NCI-H1105 treated with DMSO at 0.1 percent for 48 hours (cell line): ENCODE results near the gene LYSMD4.
"Not testable (repeated sequence)": the region's sequence is repeated elsewhere in the genome, so short reads cannot be mapped to it uniquely, and the experiment has no call there.

Experiments used
- DNase-seq: peaks from one replicate; lab custom pipeline; 2025; lab: John Stamatoyannopoulos, UW

LYSMD4 gene

DNA sequence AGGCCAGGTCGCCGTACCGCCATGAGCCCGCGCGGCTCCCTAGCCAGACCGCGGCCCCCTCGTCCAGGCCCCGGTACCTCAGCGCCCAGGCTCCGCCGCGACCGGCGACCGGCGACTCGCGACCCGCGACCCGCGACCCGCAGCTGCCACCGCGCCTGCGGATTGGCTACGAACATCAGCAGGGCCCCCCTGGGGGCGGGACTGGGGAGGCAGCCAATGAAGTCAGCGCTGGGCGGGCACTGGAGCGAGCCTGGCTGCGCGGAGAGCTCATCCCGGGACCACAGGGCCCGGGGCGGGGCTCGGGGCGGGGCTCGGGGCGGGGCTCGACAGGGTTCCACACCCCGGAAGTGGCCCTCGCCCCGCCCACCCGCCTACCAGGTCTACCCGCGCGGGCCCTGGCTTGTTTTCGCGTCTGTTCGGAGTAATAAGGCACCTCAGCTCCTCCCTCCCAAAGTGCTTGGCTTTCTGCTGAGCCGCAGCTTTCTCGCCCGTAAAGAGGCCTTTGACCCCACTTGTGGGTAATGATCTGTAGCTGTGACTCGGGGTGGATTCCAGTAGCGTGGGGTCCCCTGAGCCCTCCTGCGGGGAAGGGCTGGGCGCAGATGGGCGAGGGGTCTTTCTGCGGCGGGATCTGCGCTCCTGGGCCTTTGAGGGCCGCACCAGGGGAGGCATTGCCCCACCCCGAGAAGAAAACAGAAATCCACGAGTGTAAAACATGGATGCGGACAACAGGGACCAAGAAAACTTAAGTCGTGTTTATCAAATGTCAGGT lies at the start of gene LYSMD4:
Gene LYSMD4 (minus strand): TSS at position 170 of the 772 bp plus-strand sequence. CDS start 1,438 bp downstream, outside the sequence.
- DNase-seq = peak; percentile 96

DNA sequence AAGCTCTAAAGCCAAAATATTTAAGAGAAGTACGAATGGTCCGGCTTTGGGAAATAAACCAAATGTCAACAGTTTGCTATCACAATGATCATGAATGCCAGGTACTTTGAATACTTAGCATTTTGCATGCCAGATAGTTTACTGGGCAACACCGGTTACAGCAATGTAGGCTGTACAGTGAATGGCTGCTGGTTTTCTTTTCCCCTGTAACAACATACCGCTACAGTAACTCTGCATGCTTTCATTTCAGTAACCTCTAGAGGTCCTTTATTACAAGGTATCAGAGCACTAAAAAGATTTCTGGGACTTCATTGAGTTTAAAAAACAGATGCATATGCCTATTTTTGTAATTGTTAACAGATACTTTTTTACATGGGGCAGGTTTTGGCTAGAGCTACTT lies 48.8 kb upstream of the LYSMD4 start:
- DNase-seq = not testable (repeated sequence)

DNA sequence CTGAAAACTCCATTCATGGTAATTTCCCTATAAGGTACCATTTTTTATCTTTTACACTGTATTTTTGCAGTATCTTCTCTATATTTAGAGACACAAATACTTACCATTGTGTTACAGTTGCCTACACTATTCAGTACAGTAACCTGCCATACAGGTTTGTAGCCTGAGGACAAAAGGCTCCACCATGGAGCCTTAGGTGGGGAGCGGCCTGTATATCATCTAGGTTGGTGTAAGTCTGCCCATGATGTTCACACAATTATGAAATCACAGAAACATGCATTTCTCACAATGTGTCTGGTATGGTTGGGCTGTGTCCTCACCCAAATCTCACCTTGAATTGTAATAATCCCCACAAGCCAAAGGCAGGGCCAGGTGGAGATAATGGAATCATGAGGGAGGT lies 43.9 kb upstream of the LYSMD4 start:
- DNase-seq = no peak

DNA sequence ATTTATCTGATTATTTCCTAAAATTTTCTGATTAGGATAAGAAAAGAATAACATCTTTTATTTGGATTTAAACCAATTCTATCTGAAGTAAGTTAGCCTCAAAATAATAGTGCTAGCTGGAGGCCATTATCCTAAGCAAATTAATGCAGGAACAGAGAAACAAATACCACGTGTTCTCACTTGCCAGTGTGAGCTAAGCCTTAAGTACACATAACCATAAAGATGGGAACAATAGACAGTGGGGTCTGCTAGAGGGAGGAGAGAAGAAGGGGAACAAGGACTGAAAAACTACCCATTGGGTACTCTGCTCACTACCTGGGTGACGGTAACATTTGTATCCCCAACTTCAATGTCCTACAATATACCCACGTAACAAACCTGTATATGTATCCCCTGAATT lies 31.3 kb upstream of the LYSMD4 start:
- DNase-seq = no peak

DNA sequence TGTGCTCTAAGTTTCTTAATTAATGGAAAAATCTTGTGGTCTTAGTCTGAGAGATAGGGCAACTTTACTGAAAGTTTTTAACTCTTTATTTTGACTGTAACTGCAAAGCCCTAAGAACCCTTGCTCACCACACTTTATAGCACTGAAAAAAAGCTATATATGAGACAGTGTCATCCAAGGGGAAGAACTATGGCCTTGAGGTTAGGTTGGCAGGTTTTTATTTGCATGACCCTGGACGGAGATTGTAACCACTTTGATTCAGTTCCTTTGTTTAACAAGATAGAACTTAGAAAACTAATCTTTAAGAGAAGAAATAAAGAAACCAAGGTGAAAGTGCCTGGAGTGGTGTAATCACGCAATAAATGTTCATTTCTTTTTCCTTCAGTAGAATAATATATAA lies 30.6 kb upstream of the LYSMD4 start:
- no peak for DNase-seq

DNA sequence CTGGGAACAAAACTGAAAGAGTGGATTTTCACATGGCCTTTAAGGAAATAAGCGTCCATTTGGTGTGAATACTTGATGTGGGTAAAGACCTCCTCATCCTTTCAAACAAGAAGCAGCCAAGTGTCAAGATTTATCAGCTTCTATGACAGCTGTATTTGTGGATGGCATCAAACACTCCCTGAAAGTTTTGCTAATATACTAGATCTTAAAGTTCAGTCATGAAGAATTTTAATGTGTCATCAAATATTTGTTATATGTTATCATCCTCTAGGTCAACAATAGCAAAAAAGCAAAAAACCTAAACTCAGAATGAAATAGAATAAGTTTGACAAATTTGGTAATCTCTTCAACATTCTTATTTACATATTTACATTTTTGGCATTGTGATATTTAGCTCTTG lies 29.1 kb upstream of the LYSMD4 start:
- no peak for DNase-seq

DNA sequence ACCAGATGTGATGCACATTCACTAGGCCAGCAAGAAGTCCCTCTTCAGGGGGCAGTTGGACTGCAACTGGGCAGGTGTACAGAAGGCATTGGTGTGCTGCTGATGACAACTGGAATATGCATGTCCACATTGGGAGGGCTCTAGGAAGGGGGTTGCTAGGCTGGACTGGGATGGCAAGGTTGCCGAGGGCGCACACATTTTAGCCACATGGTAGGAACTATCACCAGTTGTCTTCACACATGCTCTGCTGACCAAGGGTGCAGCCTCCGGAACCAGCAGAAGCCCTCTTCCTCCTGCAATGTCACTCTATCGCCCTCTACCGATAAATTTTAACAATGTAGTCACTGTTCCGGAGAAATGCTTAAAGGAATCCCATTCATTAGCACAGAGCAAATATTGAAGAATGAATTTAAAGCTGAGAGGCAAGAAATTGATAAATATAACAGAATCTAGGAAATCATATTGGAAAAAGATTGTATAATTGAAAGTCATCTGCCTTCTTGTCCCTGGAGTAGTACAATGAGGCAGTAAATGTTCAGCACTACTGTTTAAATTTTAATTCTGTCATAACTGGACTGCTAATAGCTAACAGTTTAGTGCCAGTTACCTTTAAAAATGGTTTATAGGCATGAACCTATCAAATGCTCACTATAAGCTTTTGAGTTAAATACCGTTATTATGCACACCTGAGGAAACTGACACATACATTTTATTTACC lies 22.6 kb upstream of the LYSMD4 start:
- DNase-seq = peak; percentile 79

DNA sequence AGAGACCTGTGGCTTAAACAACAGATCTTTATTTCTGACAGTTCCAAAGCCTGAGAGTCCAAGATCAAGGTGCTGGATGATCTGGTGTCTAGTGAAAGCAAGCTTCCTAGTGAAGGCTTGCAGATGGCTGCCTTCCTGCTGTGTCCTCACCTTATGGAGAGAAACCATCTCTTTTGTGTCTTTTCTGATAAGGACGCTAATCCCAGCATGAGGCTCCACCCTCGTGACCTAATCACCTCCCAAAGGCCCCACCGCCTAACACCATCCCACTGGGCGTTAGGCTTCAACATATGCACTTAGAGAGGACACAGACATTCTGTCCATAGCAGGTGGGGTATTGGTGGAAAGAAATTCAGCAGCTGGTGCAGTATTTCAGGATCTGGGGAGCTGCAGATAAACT lies 19.8 kb upstream of the LYSMD4 start:
- DNase-seq = no peak

DNA sequence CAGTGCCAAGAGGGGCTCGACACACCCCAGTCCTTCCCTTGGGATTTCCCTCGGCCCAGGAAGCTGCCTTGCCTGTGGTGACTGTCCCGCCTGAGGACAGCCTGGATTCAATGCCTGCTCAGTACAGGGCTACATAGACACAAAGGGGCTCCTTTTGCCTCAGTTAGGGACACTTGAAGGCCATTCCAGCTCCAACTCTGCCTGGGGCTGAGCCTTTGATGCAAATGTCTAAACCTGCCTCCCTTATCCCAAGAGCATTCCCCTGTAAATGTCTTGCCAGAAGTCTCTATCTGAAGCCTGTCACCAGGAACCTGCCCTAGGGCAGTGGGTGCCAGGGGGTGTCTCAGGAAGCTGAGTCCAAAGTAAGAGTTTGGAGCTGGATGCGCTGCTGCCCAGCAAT lies 19.3 kb upstream of the LYSMD4 start:
- DNase-seq = no peak

DNA sequence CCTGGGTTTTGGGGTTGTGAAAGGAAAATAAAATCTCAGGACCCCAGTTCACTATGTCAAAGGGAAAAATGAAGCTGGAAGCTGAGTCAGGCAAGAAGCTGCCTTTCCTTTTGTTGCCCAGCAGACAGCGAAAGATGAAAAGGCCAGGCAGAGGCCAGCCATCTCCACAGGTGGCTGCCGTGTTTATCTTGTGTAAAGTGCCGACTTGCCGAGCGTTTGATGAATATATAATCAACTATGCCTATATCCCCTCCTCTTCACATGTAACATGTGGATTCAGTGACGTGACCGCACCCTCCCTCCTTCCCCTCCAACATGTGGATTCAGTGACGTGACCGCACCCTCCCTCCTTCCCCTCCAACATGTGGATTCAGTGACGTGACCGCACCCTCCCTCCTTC lies 17.1 kb upstream of the LYSMD4 start:
- DNase-seq = not testable (repeated sequence)

DNA sequence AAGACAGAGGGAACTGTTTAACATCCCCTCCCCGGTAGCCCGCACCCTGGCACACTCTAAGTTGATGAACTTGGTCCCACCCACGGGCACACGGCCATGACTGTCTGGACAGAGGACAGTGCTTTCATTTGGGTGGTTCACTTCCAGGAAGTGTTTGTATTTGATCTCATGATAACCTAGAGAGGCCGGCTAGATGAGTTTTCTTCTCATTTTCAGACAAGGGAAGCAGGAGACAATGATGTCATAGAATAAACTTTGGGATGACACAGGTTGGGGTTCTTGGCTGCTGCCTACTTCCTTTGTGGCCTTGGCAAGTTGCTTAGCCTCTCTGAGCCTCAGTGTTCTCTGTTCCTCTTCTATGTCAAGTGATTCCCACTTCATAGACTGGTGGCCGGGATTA lies 16.1 kb upstream of the LYSMD4 start:
- no peak for DNase-seq

DNA sequence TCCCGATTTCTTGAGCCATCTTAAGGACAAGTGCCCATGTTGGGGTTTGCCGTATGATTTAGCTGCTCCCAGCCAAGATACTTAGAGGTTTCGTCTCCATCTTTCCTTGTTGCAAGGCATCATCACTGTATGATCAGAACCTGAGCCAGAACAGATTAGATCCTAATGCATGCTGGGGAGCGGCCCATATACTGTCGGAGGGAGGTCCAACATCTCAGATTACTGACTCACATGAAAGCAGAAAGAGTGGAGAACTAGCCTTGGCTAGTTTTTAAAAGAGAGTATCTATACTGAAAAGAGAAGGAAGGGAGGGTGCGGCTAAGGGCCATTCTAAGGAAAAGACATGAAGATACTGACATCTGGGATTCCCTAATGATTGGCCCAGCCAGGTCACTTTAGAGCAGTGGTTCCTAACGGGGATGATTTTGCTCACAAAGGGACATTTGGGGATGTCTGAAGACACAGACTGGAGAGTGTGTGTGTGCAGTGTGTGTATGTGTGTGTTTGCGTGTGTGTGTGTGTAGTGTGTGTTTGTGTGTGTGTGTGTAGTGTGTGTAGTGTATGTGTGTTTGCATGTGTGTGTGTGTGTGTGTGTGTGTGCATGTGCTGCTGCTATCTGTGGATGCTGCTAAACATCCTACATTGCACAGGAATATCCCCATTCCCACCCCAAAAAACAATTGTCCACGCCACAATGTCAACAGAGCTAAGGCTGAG lies 12.3 kb upstream of the LYSMD4 start:
- DNase-seq = no peak

DNA sequence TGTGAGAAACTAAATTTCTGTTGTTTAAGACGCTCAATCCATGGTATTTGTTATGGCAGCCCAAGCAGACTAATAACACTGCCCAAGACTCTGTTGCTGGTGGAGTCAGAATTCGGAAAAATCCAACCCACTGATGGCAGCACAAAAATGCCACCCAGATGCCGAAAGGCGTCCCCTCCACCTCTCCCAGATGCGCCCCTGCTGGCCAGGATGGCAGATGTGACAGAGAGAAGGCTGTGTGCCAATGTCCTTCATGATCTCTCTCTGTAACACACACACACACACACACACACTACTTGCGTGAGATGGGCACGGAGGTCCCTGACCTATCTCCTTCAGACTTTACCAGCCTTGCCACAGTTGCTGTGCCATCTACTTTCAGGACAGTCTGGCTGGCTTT lies 10.9 kb upstream of the LYSMD4 start:
- no peak for DNase-seq

DNA sequence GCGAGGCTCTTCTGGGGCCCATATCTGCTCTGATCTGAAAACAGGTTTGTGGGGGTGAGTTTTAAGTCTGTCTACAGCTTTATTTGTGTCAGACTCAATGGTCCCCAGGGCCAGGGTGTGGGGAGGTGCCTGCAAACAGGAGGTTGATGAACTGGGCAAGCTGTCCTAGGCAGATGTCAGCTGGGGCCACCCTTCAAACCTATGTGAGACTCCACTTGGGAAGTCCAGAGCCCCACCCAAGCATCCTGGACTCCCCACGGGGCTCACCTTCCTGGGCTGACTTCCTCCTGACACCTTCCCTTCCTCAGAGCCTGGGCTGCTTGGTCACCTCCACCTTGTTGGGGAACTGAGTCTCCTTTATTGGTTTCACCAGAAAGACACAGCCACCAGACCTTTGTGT lies 8.6 kb upstream of the LYSMD4 start:
- DNase-seq = no peak

DNA sequence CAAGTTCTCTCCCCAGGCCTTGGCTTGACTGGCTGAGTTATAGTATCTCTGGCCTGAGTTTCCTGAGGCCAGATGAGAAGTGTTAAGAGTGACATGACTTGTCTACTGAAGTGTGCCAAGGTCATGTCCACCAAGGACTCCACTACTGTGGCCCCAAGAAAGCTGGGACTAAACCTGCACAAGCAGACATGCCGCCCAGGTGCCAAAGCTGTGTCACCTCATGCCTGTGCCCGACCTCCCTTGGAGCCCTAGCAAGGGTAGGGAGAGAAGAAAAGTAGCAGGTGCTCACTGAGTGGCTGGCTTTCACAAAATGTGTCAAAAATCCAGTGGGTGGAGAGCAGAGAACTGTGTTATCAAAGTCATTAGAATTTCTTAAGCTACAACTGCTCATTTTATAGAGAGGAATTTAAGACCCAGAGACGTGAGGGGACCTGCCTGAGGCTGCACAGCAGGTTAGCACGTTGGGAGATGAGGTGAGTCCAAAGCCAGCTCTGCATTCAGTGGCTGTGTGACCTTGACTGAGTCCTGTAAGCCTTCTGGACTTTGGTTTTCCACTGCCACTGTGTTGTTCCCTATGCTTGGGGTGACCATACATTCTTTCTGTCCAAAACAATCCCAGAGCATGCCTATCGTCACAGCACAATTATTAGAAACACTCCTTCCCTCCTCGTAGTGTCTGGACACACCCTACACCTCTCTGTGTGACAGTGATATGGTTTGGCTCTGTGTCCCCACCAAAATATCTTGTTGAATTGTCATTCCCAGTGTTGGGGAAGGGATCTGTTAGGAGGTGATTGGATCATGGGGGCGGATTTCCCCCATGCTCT lies 5.0 kb upstream of the LYSMD4 start:
- DNase-seq = no peak

DNA sequence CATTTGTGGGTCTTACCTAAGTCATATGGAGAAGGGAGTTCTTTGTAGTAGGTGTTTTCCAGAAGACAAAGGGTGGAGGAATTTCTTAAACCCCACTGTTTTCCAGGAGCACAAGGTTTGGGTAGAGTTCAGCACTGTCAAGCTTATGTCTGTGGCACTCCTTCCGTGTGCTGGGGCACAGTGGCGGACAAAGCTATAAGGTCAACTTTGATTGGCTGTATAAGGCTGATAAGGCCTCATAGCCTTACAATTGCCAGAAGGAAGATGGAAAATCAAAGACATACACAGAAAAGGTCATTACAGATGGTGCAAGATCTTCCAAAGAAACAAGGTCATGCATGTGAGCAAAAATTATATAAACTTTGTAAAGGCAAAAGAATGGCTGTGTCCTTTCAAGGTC lies 3.5 kb upstream of the LYSMD4 start:
- no peak for DNase-seq

DNA sequence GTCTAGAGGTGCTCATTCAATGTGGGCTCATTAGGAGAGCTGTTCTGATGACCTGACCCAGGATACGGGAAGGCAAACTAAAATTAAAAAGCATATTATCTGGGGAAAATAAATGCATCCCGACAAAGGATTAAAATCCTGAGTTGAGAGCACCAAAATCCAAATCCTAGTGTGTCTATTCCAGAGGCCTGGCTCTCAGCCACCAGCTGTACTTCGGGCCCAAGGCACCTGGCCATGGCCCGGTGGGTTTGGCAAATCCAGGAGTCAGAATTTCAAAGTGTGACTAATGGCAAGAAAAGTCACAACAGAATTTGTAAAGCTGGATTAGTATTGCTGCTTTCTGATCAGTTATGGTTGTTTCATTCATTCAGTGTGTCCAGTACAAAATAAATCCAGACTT lies 2.6 kb upstream of the LYSMD4 start:
- no peak for DNase-seq

DNA sequence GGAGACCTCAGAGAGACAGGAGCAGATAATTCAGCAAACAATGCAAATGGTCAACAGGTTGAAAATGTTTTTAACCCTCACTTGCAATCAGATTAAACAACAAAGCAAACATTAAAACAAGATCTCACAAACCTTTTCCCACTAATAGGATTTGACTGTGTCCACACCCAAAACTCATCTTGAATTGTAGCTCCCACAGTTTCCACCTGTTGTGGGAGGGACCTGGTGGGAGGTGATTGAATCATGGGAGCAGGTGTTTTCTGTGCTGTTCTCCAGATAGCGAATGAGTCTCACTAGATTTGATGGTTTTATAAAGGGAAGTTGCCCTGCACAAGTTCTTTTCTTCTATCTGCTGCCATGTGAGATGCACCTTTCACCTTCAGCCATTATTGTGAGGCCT lies 1.3 kb upstream of the LYSMD4 start:
- DNase-seq = no peak

DNA sequence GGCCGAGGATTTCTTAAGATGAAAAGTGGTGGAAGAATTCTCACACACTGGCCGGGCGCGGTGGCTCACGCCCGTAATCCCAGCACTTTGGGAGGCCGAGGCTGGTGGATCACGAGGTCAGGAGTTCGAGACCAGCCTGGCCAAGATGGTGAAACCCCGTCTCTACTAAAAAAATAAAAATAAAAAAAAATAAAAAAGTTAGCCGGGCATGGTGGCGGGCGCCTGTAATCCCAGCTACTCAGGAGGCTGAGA lies 729 bp upstream of the LYSMD4 start:
- not testable (repeated sequence) for DNase-seq

DNA sequence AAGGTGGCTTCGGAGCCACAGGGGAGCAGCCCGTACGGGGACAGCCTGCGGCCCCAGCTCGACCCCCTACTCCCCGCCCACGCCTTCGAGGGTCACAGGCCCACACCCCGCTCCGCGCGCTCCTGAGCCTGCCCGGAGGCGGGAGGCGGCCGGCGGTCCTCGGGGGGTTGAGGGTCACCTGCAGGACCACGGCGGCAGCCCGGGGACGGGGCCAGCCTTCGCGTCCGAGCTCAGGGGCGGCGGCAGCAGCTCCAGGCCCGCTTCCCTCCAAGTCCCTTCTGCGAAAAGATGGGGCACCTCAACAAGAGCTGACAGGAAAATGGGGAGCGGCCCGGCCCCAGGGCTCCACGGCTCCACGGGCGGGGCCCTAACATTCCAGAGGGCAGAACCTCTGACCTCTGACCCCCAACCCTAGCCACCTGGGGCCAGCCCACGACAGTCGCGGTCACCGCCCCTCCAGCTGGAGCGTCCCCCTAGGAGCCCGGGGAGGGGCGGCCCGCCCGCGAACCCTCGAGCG lies 428 bp downstream of the LYSMD4 start:
- DNase-seq = no peak

DNA sequence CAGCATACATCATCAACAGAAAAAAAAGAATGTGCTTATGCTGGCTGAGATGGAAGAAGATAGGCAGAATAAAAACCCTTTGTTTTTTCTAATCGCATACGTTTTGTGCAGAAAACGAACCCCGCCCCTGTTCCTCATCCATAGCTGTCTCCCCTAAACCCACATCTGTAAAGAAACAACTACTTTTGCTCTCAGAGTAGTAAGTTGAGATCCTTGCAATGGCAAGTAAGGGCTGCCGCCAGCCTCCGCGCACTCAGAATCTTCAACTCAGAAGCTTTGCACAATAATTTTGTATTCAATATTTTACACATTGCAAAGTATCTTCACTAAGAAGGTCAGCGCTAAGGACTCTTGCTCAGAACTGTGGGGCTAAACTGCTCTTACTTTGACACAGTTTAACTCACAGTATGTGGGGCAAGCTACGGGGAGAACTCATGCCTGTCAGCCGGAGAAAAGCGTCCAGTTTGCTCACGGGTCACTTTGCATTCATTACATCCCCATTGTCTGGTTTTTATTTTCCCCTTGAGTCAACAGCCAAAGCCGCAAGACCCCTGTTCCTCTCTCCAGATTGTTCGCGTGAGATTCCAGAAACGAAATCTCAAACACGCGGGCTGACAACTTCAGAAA lies 1.0 kb downstream of the LYSMD4 start:
- no peak for DNase-seq
